ENCODE data around the gene ELMO1. TPM values are rescaled to one million over a fixed set of nuclear protein-coding genes. Genes with fewer than 3 reads are reported as not detected.

Gene ELMO1
- total and polyA plus RNA-seq, 2 experiments from 2014 or later = 6.5 to 24.9 TPM

GRCh38 chr7:37198041-37198905, 250.4 kb downstream of the ELMO1 start:
- Histone ChIP-seq H3K27me3 (ENCODE audit: insufficient read depth) (no peaks in the 10 kb centered on the region), H3K4me1 (ENCODE audit: insufficient read depth) (no peaks in the 10 kb centered on the region), H3K9me2 (ENCODE audit: insufficient read depth) (no peaks in the 10 kb centered on the region), H3F3A (replicated peaks; ENCODE audit: low read depth) (no peaks in the 10 kb centered on the region), H4K20me1 (replicated peaks; ENCODE audit: insufficient read depth) (no peaks in the 10 kb centered on the region), H3K4me3 (no peak overlapping the region), H3K79me2 (replicated peaks; ENCODE audit: insufficient read depth) (no peaks in the 10 kb centered on the region), H2AFZ (no peak overlapping the region), H3K36me3 (ENCODE audit: insufficient read depth) (no peaks in the 10 kb centered on the region), H3K4me2 (no peak overlapping the region), H3K27ac (ENCODE audit: low read depth) (no peak overlapping the region)
- Mint-ChIP-seq H3K4me3 (no peak overlapping the region), H3K36me3 (ENCODE audit: low read depth) (no peaks in the 10 kb centered on the region), H3K27me3 (ENCODE audit: insufficient read depth, low read depth, poor library complexity) (no peaks in the 10 kb centered on the region), H3K4me1 (peaks cover 6% of the 10 kb centered on the region; the same call in 1 of the 3 replicates), H3K9me3 (no peaks in the 10 kb centered on the region), H3K27ac (no peak overlapping the region)
- no peak for DNase-seq (ENCODE audit: low spot score)
- no peak for ATAC-seq
- TF ChIP-seq ZNF331 (CRISPR knock-in tag; IDR thresholded peaks at IDR 0.05; ENCODE audit: low read depth) (no peak), STAT1 (IDR thresholded peaks at IDR 0.05; ENCODE audit: unreplicated experiment) (no peak), POLR2AphosphoS5 (IDR thresholded peaks at IDR 0.05; ENCODE audit: low read depth) (no peak), EZH2 (IDR thresholded peaks at IDR 0.05; ENCODE audit: low read depth, unreplicated experiment) (no peak), JUNB (IDR thresholded peaks at IDR 0.05; ENCODE audit: unreplicated experiment) (no peak), NANOG (IDR thresholded peaks at IDR 0.05; ENCODE audit: borderline replicate concordance) (no peak), ETS1 (IDR thresholded peaks at IDR 0.05) (no peak), ZNF114 (CRISPR knock-in tag; IDR thresholded peaks at IDR 0.05) (no peak), ZNF462 (CRISPR knock-in tag; IDR thresholded peaks at IDR 0.05) (no peak), CREB1 (CRISPR knock-in tag; IDR thresholded peaks at IDR 0.05; ENCODE audit: low read depth) (no peak), CTCF (conservative IDR thresholded peaks at IDR 0.05; ENCODE audit: low read depth in 2 of 2) (no peak), EZH2phosphoT487 (IDR thresholded peaks at IDR 0.05; ENCODE audit: unreplicated experiment) (no peak)
- TF ChIP-seq, protein P1, sequence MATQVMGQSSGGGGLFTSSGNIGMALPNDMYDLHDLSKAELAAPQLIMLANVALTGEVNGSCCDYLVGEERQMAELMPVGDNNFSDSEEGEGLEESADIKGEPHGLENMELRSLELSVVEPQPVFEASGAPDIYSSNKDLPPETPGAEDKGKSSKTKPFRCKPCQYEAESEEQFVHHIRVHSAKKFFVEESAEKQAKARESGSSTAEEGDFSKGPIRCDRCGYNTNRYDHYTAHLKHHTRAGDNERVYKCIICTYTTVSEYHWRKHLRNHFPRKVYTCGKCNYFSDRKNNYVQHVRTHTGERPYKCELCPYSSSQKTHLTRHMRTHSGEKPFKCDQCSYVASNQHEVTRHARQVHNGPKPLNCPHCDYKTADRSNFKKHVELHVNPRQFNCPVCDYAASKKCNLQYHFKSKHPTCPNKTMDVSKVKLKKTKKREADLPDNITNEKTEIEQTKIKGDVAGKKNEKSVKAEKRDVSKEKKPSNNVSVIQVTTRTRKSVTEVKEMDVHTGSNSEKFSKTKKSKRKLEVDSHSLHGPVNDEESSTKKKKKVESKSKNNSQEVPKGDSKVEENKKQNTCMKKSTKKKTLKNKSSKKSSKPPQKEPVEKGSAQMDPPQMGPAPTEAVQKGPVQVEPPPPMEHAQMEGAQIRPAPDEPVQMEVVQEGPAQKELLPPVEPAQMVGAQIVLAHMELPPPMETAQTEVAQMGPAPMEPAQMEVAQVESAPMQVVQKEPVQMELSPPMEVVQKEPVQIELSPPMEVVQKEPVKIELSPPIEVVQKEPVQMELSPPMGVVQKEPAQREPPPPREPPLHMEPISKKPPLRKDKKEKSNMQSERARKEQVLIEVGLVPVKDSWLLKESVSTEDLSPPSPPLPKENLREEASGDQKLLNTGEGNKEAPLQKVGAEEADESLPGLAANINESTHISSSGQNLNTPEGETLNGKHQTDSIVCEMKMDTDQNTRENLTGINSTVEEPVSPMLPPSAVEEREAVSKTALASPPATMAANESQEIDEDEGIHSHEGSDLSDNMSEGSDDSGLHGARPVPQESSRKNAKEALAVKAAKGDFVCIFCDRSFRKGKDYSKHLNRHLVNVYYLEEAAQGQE (IDR thresholded peaks at IDR 0.05; ENCODE audit: unreplicated experiment) = no peak

Measured in GM23338 (cell line).